ENCODE results near the gene HLA-DPB1.

Gene HLA-DPB1

GRCh38 chr6:33105386-33105785 lies 29.6 kb downstream of the HLA-DPB1 start:
- no peak for DNase-seq

DNA sequence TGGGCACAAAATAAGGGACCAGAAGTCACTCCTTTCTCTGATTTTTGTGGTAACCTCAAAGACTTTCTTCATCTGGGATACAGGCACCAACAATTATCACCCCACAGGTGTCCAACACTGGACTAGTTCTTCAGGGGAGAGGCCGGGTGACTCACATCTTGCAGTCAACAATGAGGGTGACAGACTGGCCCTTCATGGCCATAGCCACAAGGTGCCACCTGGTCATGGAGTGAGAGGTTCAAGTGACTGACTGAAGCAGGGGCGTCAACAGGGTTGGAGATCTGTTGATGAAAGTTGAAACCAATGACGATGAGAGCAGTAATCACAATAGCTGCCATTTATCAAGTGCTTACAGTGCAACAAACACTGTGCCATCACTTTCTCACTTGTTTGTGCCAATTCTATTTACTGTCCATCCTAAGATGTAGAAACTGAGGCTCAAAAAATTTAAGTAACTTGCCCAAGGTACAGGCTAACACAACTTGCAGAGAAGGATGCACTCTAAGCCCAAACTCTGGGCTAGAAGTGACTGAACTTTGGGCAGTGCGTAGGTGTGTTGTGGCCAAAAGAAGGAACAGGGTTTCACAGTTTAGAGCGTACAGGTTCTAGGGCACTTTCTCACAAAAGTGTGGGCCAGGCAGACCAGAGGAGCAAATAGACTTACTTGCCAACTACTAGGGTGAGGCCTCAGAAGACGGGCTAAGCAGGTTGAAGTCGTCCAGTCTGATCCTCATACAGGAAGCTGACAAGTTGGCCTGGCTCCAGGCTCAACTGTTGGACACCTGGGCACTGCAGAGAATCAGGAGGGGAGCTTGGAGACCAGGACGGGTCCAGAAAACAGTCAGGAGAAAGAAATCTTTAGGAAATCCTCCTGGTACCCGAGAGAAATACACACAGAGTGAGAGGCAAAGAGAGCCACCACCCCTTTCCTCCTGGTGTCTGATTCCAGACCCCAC lies 30.4 kb downstream of the HLA-DPB1 start:
- DNase-seq, result no peak

DNA sequence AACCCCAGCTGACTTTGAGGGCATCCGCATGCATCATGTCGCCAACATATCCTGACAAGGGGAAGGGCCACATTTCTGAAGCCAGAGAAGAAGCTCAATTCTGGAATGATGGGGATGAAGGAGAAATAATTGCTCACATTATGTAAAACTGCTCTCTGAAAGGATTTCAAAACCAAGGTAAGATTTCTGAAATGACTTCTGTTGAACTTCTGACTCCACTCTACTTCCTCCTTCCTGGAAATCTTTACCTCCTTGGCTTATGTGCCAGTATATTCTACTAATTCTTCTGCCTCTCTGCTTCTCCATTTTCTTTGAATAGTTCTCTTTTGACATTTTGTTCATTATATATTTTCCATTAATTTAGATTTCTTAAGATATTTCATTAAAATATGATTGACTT lies 31.9 kb downstream of the HLA-DPB1 start:
- no peak for DNase-seq

GRCh38 chr6:33108307-33108706 lies 32.5 kb downstream of the HLA-DPB1 start:
- no peak for DNase-seq

- peak; percentile 44 for DNase-seq
Measured at GRCh38 chr6:33112148-33112547, 36.4 kb downstream of the HLA-DPB1 start.

GRCh38 chr6:33113755-33114154 lies 38.0 kb downstream of the HLA-DPB1 start:
- no peak for DNase-seq

GRCh38 chr6:33114406-33114805 lies 38.6 kb downstream of the HLA-DPB1 start:
- DNase-seq, result no peak

- DNase-seq, result no peak
Measured at GRCh38 chr6:33116417-33116816, 40.6 kb downstream of the HLA-DPB1 start.

DNA sequence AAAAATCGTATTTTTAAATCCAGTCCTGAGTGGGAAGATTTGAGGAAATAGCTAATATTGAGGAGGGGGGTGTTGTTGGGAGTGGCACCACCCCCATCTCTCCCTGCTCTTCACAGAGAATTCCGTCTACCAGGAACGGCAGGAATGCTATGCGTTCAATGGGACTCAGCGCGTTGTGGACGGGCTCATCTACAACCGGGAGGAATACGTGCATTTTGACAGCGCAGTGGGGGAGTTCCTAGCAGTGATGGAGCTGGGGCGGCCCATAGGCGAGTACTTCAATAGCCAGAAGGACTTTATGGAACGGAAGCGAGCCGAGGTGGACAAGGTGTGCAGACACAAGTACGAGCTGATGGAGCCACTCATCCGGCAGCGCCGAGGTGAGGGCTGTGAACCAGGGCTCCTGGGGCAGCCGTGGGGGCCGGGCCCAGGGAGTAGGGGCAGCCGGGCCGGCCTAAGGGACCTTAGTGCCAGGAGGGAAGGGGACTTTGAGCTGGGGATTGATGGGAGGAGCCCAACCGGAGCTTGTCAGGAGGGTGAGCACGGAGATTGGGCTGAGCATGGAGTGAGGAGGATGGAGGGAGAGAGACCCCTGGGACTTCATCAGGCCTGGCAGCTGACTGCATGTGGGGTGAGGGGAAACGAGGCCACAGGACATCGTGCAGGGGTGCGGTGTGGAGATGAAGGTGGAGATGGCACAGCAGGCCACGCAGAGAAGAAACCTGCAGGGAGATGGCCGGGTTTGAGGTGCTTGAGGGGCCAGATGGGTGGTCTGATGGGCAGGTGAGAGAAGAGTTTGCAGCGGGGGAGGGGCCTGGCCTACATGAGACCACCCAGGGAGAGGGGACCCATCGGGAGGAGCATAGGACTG lies 41.3 kb downstream of the HLA-DPB1 start:
- DNase-seq, result no peak

DNA sequence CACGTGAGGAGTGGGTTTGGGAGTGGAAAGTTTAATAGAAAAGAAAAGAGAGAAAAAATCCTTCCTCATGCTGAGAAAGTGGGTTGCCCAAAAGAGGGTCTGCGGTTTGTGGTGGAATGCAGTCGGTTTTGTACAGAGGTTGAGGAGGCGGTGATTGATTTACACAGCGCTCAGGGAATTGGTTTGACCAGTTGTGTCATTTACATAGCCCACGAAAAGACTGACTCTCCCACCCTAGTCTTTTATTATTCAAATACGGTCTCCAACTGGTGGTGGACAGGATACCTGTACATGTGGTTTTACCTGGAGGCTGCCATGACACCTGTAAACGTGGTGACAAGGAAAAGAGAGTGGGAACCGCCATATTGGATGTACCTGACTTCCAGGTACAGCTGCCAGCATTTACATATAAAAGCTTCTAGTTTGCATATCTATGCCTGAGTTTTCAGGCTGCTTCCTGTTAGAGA lies 42.1 kb downstream of the HLA-DPB1 start:
- DNase-seq, result no peak

GRCh38 chr6:33118525-33119123 lies 42.8 kb downstream of the HLA-DPB1 start:
- no peak for DNase-seq

- DNase-seq, result no peak
Measured at GRCh38 chr6:33120001-33120400, 44.2 kb downstream of the HLA-DPB1 start.

GRCh38 chr6:33123181-33123580 lies 47.4 kb downstream of the HLA-DPB1 start:
- DNase-seq, result no peak

DNA sequence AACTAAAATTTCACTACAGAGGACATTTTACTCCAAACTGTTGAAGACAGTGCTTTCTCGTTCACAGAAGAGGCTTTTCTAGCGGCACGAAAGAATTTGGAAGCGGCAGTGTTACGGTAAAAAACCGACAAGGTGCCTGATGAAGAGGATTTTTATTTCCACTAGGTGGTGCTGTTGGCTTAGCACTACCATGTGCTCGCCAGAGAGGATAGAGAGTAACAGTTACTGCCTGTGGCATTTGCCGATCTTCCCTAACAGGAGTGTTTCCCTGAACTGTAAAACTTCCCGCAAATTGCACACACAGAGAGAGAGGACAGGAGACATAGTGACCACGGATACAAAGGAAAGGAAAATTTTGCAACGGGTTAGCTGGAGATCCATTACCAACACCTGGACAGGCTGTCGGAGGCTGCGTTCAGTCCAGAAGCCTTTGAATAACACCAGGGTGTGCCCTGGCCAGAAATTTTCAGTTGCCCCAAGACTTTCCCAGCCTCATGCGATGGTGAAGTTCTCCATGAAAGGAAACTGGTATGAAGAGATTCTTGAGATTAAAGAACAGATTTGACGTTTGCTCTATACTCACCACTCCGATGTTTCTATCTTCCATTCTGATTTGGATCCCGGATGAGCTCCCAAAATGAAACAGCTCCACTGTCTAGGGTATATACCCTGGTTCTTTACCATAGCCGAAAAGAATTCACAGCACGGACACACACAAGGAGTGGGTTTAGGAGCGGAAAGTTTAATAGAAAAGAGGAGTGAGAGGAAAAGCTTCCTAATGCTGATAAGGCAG lies 48.1 kb downstream of the HLA-DPB1 start:
- DNase-seq, result no peak

DNA sequence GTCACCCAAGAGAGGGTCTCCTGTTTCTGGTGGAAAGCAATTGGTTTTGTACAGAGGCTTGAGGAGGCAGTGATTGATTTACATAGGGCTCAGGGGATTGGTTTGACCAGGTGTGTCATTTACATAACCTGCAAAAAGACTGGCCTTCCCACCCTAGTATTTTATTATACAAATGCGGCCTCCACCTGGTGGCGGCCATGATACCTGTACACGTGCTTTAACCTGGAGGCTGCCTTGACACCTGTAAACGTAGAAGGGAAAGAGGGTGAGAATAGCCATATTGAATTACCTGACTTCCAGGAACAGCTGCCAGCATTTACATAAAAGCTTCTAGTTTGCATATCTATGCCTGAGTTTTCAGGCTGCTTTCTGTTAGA lies 48.7 kb downstream of the HLA-DPB1 start:
- DNase-seq, result no peak

DNA sequence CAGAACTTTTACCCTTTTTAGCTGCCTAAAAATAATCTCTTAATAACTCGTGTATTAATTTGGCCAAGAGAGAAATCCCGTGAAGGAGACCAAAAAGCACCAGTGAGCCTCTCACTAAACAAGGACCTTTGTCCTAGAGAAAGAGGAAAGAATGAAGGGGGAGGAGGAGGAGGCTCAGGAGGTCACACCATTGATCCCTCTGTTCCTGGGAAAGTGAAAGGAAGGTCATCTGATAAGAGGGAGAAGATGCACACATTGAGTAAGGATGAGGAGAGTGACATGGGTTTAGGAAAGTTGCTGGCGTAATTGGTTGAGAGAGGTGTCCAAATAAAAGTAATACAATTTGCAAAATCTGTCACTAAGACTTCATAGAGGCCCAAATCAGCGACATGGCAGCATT lies 49.2 kb downstream of the HLA-DPB1 start:
- no peak for DNase-seq

DNA sequence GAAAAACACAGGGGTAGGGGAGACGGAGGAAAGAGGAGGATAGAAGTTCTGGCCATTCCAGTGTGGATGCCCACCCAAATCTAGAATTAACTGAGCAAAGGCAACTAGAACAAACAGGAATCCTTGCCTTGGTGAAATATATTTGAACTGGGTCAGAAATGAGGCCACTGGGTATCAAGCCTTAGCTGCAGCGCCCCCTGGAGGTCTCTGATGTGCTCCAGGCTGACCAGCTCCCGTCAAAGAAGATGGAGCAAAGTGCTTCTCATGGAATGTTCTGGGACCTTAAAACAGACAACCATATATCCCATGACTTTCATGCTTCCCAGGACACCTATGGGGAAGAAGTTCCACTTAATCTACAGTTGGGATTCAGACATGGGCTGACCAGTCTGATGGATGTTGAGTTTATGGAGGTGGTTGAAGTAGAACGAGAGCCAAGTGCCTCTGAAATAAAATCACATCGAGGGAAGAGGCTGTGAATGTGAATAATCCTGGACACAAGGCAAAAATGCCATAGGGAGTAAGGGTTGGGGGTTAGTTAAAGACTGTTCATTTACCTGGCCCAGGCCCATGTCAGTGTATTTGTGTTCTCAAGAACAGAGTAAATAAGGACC lies 50.4 kb downstream of the HLA-DPB1 start:
- DNase-seq, result peak; percentile 43

DNA sequence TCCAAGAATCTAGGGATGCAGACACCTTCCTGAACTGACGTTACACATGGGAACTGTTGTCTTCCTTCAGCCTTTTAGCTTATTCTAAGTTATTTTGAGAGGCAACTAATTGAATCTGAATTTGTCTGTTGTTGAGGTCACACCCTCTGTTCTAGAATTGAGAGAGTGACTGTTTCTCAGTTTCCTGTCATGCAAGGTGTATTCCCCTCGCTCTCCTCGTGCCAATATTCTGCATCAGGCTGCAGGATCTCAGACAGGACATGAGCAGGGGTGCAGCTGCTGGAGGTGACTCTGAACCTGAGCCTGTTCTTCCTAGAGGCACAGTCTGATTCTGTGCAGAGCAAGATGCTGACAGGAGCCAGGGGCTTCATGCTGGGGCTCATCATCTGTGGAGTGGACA lies 52.5 kb downstream of the HLA-DPB1 start:
- no peak for DNase-seq

DNA sequence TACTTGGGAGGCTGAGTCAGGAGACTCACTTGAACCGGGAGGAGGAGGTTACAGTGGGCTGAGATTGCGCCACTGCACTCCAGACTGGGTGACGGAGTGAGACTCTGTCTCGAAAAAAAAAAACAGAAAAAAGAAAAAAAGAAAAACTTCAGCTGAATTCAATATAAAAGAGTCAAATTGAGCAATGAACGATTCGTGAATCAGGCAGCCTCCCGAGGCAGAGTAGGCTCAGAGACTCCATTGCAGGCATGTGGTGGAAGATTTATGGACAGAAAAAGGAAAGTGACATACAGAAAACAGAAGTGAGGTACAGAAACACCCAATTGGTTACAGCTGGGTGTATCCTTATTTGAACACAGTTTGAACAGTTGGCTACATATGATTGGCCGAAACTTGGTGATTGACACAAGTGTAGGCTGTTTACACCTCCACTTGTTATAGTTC lies 56.3 kb downstream of the HLA-DPB1 start:
- no peak for DNase-seq

GRCh38 chr6:33136310-33136900 lies 60.6 kb downstream of the HLA-DPB1 start:
- no peak for DNase-seq
